ENCODE measurements around the gene RNU4-1. TPM values are rescaled to one million over a fixed set of nuclear protein-coding genes. Genes with fewer than 3 reads are reported as not detected.

The RNU4-1 gene
- total and polyA plus RNA-seq, 10 of the 15 experiments (the other 5 are each of a cell fraction or from before 2014, with no cell fraction given), result under 0.01 to 15,332 (median 7.1) TPM; not detected in 3

DNA sequence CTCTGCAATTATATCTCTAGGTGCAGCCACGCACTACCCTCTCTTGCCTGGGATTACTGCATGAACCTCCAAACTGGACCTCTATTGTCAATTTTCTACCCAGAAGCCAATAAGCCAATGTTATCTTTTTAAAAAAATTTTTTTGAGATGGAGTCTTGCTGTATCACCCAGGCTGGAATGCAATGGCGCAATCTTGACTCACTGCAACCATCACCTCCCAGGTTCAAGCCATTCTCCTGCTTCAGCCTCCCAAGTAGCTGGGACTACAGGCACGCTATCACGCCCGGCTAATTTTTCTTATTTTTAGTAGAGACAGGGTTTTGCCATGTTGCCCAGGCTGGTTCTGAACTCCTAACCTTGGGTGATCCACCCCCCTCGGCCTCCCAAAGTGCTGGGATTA is 16.3 kb downstream of the RNU4-1 start:
- POLR2A ChIA-PET, result no interaction called here
- Histone ChIP-seq H3K79me2 (ENCODE audit: control insufficient read depth, insufficient read depth, low read length) (no peaks in the 10 kb centered on the region), H2AFZ (ENCODE audit: control insufficient read depth, low read depth, low read length) (no peak overlapping the region), H3K36me3 (ENCODE audit: control insufficient read depth in 2 of 2, insufficient read depth in 2 of 2, low read length in 1 of 2) (no peaks in the 10 kb centered on the region), H3K4me3 (no peak overlapping the region), H3K27ac (ENCODE audit: control insufficient read depth, insufficient read depth) (no peak overlapping the region), H3K9ac (ENCODE audit: control insufficient read depth, insufficient read depth, low read length) (no peak overlapping the region), H3K9me3 (replicated peaks; ENCODE audit: control insufficient read depth, insufficient read depth, low read length) (no peaks in the 10 kb centered on the region), H3K4me1 (ENCODE audit: control insufficient read depth, insufficient read depth, low read length) (no peaks in the 10 kb centered on the region), H3K27me3 (replicated peaks in 1 of 2; ENCODE audit: control insufficient read depth in 2 of 2, insufficient read depth in 2 of 2, low read length in 1 of 2) (no peaks in the 10 kb centered on the region), H4K20me1 (ENCODE audit: control insufficient read depth, insufficient read depth) (no peaks in the 10 kb centered on the region), H3K4me2 (ENCODE audit: control insufficient read depth, insufficient read depth) (no peak overlapping the region)
- FAIRE-seq (no peak), DNase-seq (ENCODE audit: low read depth, low spot score) (no peak), ATAC-seq (no peak)
- RAD21 ChIA-PET (ENCODE audit: unreplicated experiment), result no interaction called here
- CTCF ChIA-PET, result no interaction called here
- SMC1A ChIA-PET (ENCODE audit: uncharacterized antibody, unreplicated experiment), result no interaction called here
- BruUV-seq (replicated peaks), result no TSS peak
- TF ChIP-seq FOS (IDR thresholded peaks at IDR 0.05; ENCODE audit: borderline replicate concordance, extremely low read depth, insufficient read length) (no peak), SIX5 (IDR thresholded peaks at IDR 0.05; ENCODE audit: low read depth, low read length, severe bottlenecking) (no peak), STAT1 (conservative IDR thresholded peaks at IDR 0.05) (no peak), TCF12 (IDR thresholded peaks at IDR 0.05; ENCODE audit: low read depth, low read length) (no peak), SMC3 (IDR thresholded peaks at IDR 0.05; ENCODE audit: borderline replicate concordance, low read length) (no peak), ZNF274 (IDR thresholded peaks at IDR 0.05; ENCODE audit: insufficient read depth, insufficient read length) (no peak), WRNIP1 (IDR thresholded peaks at IDR 0.05; ENCODE audit: borderline replicate concordance, low read depth, low read length) (no peak), MXI1 (IDR thresholded peaks at IDR 0.05; ENCODE audit: low read depth, low read length) (no peak), BRCA1 (IDR thresholded peaks at IDR 0.05; ENCODE audit: low read depth, low read length) (no peak), ZBED1 (IDR thresholded peaks at IDR 0.05; ENCODE audit: borderline replicate concordance) (no peak), ZNF217 (IDR thresholded peaks at IDR 0.05) (no peak), POLR2AphosphoS2 (IDR thresholded peaks at IDR 0.05; ENCODE audit: low read depth, low read length) (no peak), EP300 (IDR thresholded peaks at IDR 0.05; ENCODE audit: borderline replicate concordance in 1 of 2, control insufficient read depth in 1 of 2, low read depth in 2 of 2, low read length in 2 of 2) (no peak), CREB1 (IDR thresholded peaks at IDR 0.05; ENCODE audit: low read depth) (no peak), SREBF2 (IDR thresholded peaks at IDR 0.05; ENCODE audit: low read length) (no peak)
- WGBS (ENCODE audit: insufficient coverage, insufficient replicate concordance, low lambda C conversion rate, missing lambda C conversion rate), result 59% methylated on average over 6 of the region's 6 CpGs
- in situ Hi-C loops (cut with MboI) (loop anchor here (10.0 kb wide), 1 partner anchor 52 kb away; no protein-coding TSS in a partner anchor), intact Hi-C loops (cut with micrococcal nuclease; ENCODE audit: unreplicated experiment) (no loop called here)

All from GM12878 (cell line).